MM.1S (cell line): ENCODE results near the gene MIP.

Experiments
- CTCF ChIP-seq: fragments of 300-600 bp; sonication (generic); IDR thresholded peaks from 2 replicates; pipeline ENCODE4 v1.5.1; 2016; ENCODE audit warnings: antibody characterized with exemption, low read length, mixed read lengths
- EZH2 ChIP-seq: fragments of 300-600 bp; sonication (generic); optimal IDR thresholded peaks from 2 replicates; pipeline ENCODE3; 2017; ENCODE audit warnings: low read depth, mild to moderate bottlenecking, antibody characterized with exemption, low read length, mixed read lengths
- EZH2phosphoT487 ChIP-seq: fragments of 300-600 bp; sonication (generic); IDR thresholded peaks from 2 replicates; pipeline ENCODE4 v1.6.1; 2018; ENCODE audit warnings: antibody characterized with exemption, low read length

GRCh38 chr12:56417739-56418138 lies 36.7 kb downstream of the MIP start:
- TF ChIP-seq CTCF (no peak), EZH2 (no peak), EZH2phosphoT487 (no peak)
